ENCODE measurements around the gene MAPK1.
"Not testable (repeated sequence)": the region's sequence is repeated elsewhere in the genome, so short reads cannot be mapped to it uniquely, and the experiment has no call there.

MAPK1 gene

GRCh38 chr22:21793716-21794115 lies 73.7 kb downstream of the MAPK1 start:
- not testable (repeated sequence) for H3K9ac ChIP-seq (ENCODE audit: low read length); H3K9me3 ChIP-seq (ENCODE audit: control insufficient read depth, low read depth, low read length); H3K4me3 ChIP-seq (ENCODE audit: low read length); H3K27me3 ChIP-seq (ENCODE audit: control insufficient read depth, insufficient read depth, low read length); H3K27ac ChIP-seq (ENCODE audit: low read length); H3K4me1 ChIP-seq (ENCODE audit: control insufficient read depth, low read depth, low read length)
- H3K36me3 ChIP-seq (ENCODE audit: control insufficient read depth, low read depth, low read length), result peaks cover 16% of the 10 kb centered on the region

DNA sequence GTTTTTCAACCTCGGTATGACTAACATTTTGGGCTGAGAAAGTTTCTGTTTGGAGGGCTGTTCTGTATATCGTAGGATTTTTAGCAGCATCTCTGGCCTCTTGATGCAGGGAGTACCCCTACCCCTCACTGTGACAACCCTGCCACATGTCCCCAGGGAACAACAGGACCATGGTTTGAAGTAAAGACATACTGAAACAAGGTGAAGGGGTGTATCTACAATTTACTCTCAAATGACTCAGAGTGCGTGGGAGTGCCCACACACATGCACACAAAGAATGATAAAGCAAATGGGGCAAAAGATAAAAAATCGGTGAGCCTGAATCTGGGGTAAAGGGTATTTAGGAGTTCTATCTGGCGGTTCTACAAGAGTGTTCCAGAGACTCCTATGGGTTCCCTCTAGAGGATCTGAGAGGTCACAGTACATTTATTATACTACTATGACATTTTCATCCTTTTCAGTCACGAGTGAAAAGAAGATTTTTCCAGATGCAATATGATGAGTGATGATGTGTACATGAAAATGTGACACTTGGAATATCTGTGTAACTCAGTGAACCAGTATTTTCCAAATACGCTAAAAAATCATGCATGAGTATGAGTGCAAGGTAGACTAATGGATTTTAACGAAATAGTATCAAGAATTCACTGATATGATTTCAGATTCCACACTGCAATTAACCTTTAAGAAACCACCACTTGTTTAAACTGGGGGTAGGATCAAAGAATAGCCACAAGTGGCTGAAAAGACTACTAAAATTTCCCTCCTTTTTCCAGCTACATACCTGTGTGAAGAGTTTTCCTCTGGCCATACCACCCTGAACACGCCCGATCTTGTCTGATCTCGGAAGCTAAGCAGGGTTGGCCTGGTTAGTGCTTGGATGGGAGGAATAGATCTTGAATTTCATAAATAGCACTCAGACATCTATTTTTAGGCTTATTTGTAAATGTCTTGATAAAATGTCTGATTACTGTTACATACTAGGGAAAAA lies 75.5 kb downstream of the MAPK1 start:
- Histone ChIP-seq H3K36me3 (ENCODE audit: control insufficient read depth, low read depth, low read length) (peaks cover 22% of the 10 kb centered on the region), H3K9ac (ENCODE audit: low read length) (no peak overlapping the region), H3K4me3 (ENCODE audit: low read length) (no peak overlapping the region), H3K9me3 (ENCODE audit: control insufficient read depth, low read depth, low read length) (no peaks in the 10 kb centered on the region), H3K4me1 (ENCODE audit: control insufficient read depth, low read depth, low read length) (no peaks in the 10 kb centered on the region), H3K27ac (ENCODE audit: low read length) (no peak overlapping the region), H3K27me3 (ENCODE audit: control insufficient read depth, insufficient read depth, low read length) (no peaks in the 10 kb centered on the region)

- not testable (repeated sequence) for H3K9me3 ChIP-seq (ENCODE audit: control insufficient read depth, low read depth, low read length); H3K9ac ChIP-seq (ENCODE audit: low read length)
- peaks cover 22% of the 10 kb centered on the region for H3K36me3 ChIP-seq (ENCODE audit: control insufficient read depth, low read depth, low read length)
Observed at GRCh38 chr22:21790849-21791610, 76.4 kb downstream of the MAPK1 start.

GRCh38 chr22:21790359-21790758 lies 77.1 kb downstream of the MAPK1 start:
- Histone ChIP-seq H3K9ac (ENCODE audit: low read length) (no peak overlapping the region), H3K4me3 (ENCODE audit: low read length) (no peak overlapping the region), H3K4me1 (ENCODE audit: control insufficient read depth, low read depth, low read length) (no peaks in the 10 kb centered on the region), H3K9me3 (ENCODE audit: control insufficient read depth, low read depth, low read length) (no peaks in the 10 kb centered on the region), H3K27ac (ENCODE audit: low read length) (no peak overlapping the region), H3K27me3 (ENCODE audit: control insufficient read depth, insufficient read depth, low read length) (no peaks in the 10 kb centered on the region), H3K36me3 (ENCODE audit: control insufficient read depth, low read depth, low read length) (peaks cover 22% of the 10 kb centered on the region)

More at GRCh38 chr22:21790849-21791610, 76.4 kb downstream of the MAPK1 start:
- not testable (repeated sequence) for H3K27ac ChIP-seq (ENCODE audit: low read length); H3K4me1 ChIP-seq (ENCODE audit: control insufficient read depth, low read depth, low read length); H3K4me3 ChIP-seq (ENCODE audit: low read length); H3K27me3 ChIP-seq (ENCODE audit: control insufficient read depth, insufficient read depth, low read length)

- H3K27ac ChIP-seq (ENCODE audit: low read length); H3K4me3 ChIP-seq (ENCODE audit: low read length); H3K9ac ChIP-seq (ENCODE audit: low read length); H3K4me1 ChIP-seq (ENCODE audit: control insufficient read depth, low read depth, low read length); H3K9me3 ChIP-seq (ENCODE audit: control insufficient read depth, low read depth, low read length); H3K27me3 ChIP-seq (ENCODE audit: control insufficient read depth, insufficient read depth, low read length): not testable (repeated sequence)
- peaks cover 29% of the 10 kb centered on the region for H3K36me3 ChIP-seq (ENCODE audit: control insufficient read depth, low read depth, low read length)
Observed at GRCh38 chr22:21787565-21787964, 79.9 kb downstream of the MAPK1 start.

GRCh38 chr22:21780259-21780658 lies 87.2 kb downstream of the MAPK1 start:
- Histone ChIP-seq H3K9ac (ENCODE audit: low read length) (no peak overlapping the region), H3K4me1 (ENCODE audit: control insufficient read depth, low read depth, low read length) (no peaks in the 10 kb centered on the region), H3K36me3 (ENCODE audit: control insufficient read depth, low read depth, low read length) (peaks cover 15% of the 10 kb centered on the region), H3K27me3 (ENCODE audit: control insufficient read depth, insufficient read depth, low read length) (no peaks in the 10 kb centered on the region), H3K9me3 (ENCODE audit: control insufficient read depth, low read depth, low read length) (no peaks in the 10 kb centered on the region), H3K4me3 (ENCODE audit: low read length) (no peak overlapping the region), H3K27ac (ENCODE audit: low read length) (no peak overlapping the region)

- no peak overlapping the region for H3K4me3 ChIP-seq (ENCODE audit: low read length)
- H3K27me3 ChIP-seq (ENCODE audit: control insufficient read depth, insufficient read depth, low read length), result no peaks in the 10 kb centered on the region
- H3K4me1 ChIP-seq (ENCODE audit: control insufficient read depth, low read depth, low read length), result no peaks in the 10 kb centered on the region
- peaks cover 9% of the 10 kb centered on the region for H3K36me3 ChIP-seq (ENCODE audit: control insufficient read depth, low read depth, low read length)
- H3K27ac ChIP-seq (ENCODE audit: low read length), result no peak overlapping the region
- no peaks in the 10 kb centered on the region for H3K9me3 ChIP-seq (ENCODE audit: control insufficient read depth, low read depth, low read length)
- no peak overlapping the region for H3K9ac ChIP-seq (ENCODE audit: low read length)
Observed at GRCh38 chr22:21779444-21779843, 88.0 kb downstream of the MAPK1 start.

DNA sequence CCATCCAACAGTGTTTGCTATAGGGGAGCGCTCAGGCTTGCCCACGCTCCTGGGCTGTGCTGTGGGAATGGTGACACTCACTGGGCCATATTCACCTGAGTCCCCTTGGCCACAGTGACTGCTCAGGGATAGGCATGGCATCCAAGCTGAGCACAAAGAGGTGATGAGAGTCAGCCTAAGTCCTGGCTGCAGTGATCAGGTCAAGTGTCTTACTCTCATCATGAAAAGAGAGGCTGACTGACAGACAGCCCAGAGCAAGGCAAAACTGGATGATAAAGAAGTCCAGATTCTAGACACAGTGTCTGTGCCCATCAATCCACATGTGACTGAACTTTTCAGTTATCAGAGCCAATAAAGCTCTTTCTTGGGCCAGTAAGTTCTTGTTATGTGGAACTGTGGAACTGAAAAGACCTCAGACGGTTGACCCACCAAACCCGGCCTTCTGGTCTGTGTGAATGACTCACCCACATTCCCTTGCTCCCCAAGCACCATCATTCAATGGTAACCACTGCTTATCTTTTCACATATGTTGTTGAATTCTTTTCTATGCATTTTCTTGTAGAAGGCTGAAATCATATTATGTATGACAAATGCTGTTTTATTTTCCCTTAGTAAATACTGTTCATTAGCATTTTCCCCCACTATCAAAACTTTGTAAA lies 88.6 kb downstream of the MAPK1 start:
- Histone ChIP-seq H3K4me3 (ENCODE audit: low read length) (no peak overlapping the region), H3K27me3 (ENCODE audit: control insufficient read depth, insufficient read depth, low read length) (no peaks in the 10 kb centered on the region), H3K36me3 (ENCODE audit: control insufficient read depth, low read depth, low read length) (peaks cover 12% of the 10 kb centered on the region), H3K9ac (ENCODE audit: low read length) (no peak overlapping the region), H3K9me3 (ENCODE audit: control insufficient read depth, low read depth, low read length) (no peaks in the 10 kb centered on the region), H3K27ac (ENCODE audit: low read length) (no peak overlapping the region), H3K4me1 (ENCODE audit: control insufficient read depth, low read depth, low read length) (no peaks in the 10 kb centered on the region)

GRCh38 chr22:21771631-21771976 lies 95.8 kb downstream of the MAPK1 start:
- no peak overlapping the region for H3K27ac ChIP-seq (ENCODE audit: low read length)
- H3K36me3 ChIP-seq (ENCODE audit: control insufficient read depth, low read depth, low read length), result peaks cover 48% of the 10 kb centered on the region
- no peaks in the 10 kb centered on the region for H3K9me3 ChIP-seq (ENCODE audit: control insufficient read depth, low read depth, low read length)

DNA sequence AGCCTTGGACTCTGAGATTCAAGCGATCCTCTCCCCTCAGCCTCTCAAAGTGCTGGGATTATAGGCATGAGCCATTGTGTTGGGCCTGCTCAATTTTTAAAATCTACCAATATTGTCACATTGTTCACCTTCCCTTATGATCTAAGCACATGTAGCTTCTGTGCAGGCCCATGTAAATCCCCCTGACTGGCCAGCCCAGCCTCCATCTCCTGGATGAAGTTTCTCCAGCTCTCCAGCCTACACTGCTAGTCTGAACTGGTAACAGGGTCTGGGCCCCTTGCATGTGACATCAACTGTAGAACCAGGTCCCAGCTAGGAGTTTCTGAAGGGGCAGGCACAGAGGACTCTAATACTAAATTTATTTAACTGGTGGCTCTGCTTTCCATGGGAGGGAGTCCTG lies 99.0 kb downstream of the MAPK1 start:
- Histone ChIP-seq H3K27ac (ENCODE audit: low read length) (no peak overlapping the region), H3K9me3 (ENCODE audit: control insufficient read depth, low read depth, low read length) (no peaks in the 10 kb centered on the region), H3K4me3 (ENCODE audit: low read length) (no peak overlapping the region), H3K27me3 (ENCODE audit: control insufficient read depth, insufficient read depth, low read length) (no peaks in the 10 kb centered on the region), H3K9ac (ENCODE audit: low read length) (no peak overlapping the region), H3K36me3 (ENCODE audit: control insufficient read depth, low read depth, low read length) (peaks cover 73% of the 10 kb centered on the region), H3K4me1 (ENCODE audit: control insufficient read depth, low read depth, low read length) (no peaks in the 10 kb centered on the region)

More at GRCh38 chr22:21771631-21771976, 95.8 kb downstream of the MAPK1 start:
- Histone ChIP-seq H3K27me3 (ENCODE audit: control insufficient read depth, insufficient read depth, low read length) (no peaks in the 10 kb centered on the region), H3K4me3 (ENCODE audit: low read length) (no peak overlapping the region), H3K4me1 (ENCODE audit: control insufficient read depth, low read depth, low read length) (no peaks in the 10 kb centered on the region), H3K9ac (ENCODE audit: low read length) (no peak overlapping the region)

DNA sequence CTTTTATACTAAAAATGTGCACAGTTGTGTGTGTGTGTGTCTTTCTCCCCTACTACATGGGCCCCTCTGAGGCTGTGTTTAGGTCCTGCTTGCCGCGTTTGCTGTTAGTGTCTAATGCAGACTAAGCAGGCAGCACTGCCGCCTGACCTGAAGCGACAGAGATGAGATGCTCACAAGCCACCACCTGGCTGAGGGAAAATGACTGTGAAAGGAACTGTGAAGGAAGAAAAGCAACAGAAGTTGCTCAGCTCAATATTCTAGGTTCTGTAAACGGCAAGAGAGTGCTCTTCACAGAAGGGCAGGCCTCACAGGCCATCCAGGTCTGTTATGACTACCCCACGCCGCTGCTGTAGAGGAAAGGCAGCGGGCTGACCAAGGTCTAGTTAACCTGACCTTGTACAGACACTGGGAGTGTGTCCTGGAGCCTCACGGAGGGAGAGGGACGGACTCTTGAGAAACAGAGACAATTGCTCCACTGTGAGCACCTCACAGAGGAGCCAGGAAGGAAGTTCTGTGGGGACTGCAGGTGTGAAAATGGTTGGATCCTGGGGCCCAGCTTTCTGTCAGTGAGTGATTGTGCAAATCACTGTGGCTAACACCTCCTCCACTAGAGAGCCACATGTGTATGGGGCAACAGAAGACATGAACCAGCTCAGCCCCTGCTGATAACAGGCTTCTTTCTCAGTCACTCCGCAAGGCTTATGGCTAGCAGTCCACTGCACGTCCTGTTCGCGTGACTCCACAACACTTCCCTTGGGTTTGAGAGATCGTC lies 100.6 kb downstream of the MAPK1 start:
- no peak overlapping the region for H3K9ac ChIP-seq (ENCODE audit: low read length)
- H3K27ac ChIP-seq (ENCODE audit: low read length), result no peak overlapping the region
- no peaks in the 10 kb centered on the region for H3K27me3 ChIP-seq (ENCODE audit: control insufficient read depth, insufficient read depth, low read length)
- H3K36me3 ChIP-seq (ENCODE audit: control insufficient read depth, low read depth, low read length), result peaks cover 75% of the 10 kb centered on the region
- no peaks in the 10 kb centered on the region for H3K9me3 ChIP-seq (ENCODE audit: control insufficient read depth, low read depth, low read length)
- H3K4me3 ChIP-seq (ENCODE audit: low read length), result no peak overlapping the region
- H3K4me1 ChIP-seq (ENCODE audit: control insufficient read depth, low read depth, low read length), result no peaks in the 10 kb centered on the region
